GM19452 (cell line): ENCODE data around the gene NDUFAF8.

Experiments used
- ATAC-seq: cut with Tn5 transposase; IDR thresholded peaks from one replicate; pipeline ENCODE4 v1.9.1; 2021; ENCODE audit not compliant: unreplicated experiment

The NDUFAF8 gene

DNA sequence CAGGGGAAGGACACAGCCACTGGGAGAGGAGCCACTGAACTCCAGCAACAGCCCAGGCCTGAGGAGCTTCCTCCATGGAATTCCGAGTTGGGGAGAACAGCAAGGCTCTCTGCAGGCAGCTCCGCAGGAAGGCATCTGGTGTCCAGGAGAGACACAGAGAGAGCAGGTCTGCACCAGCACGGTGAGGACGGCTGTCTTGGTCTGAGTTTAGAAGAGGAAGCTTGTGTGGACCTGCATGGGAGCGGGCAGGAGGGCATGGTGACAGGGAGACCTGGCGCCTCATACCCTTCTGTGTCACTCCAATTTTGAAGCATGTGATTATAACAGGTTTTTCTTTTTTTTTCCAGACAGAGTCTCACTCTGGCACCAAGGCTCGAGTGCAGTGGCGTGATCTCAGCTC, 49.6 kb downstream of the NDUFAF8 start:
- ATAC-seq, result no peak

DNA sequence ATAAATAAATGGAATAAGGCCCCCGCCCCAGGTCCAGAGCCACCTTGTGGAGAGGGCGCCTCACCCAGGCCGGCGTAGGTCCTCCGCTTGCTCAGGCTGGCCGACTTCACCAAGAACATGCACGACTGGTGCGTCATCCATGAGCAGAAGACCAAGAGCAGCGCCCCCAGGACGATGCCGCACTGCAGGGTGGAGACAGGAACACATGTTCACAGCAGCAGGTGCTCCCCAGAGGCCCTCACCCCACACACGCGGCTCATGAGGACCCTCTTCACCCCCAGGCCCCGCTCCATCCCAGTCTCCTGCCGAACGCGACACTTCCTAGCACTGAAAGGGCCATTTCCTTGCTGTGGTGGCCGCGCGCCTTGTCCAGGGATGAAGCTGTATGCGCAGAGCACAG, 50.5 kb downstream of the NDUFAF8 start:
- no peak for ATAC-seq

DNA sequence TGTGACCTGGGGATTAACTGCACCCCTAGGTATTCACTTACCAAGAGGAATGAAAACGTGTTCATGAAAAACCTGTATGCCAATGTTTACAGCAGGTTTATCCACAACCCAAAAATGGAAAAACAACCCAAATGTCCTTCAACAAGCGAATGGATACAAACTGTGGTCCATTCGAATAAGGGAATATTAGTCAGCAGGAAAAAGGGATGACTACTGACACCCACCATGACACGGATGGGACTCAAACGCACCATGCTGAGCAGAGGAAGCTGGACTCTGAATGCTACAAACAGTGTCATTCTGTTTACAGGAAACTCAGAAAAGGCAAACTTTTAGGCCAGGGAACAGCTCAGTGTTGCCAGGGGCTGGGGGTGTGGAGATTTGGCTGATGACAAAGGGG, 51.1 kb downstream of the NDUFAF8 start:
- no peak for ATAC-seq
